Breast epithelium (tissue), 3 donors: ENCODE data around the gene EIF3J.

Experiments used
- POLR2A ChIP-seq: fragments of 450-650 bp; IDR thresholded peaks from one replicate; pipeline ENCODE4 v1.6.1; 2016; ENCODE audit warnings: antibody characterized with exemption, mild to moderate bottlenecking, moderate library complexity
- POLR2AphosphoS5 ChIP-seq, 3 donors: sonication (generic); formaldehyde crosslinking; IDR thresholded peaks; one replicate each; pipeline ENCODE4 v1.6.1; 2017; ENCODE audit warnings: antibody characterized with exemption in 3 of 3
- TF ChIP-seq, protein P1 (sequence below), 3 donors: fragments of 450-650 bp; IDR thresholded peaks; one replicate each; pipeline ENCODE4 v1.5.1; 2016 to 2017; ENCODE audit warnings: antibody characterized with exemption in 3 of 3, mild to moderate bottlenecking in 3 of 3, moderate library complexity in 3 of 3

DNA sequence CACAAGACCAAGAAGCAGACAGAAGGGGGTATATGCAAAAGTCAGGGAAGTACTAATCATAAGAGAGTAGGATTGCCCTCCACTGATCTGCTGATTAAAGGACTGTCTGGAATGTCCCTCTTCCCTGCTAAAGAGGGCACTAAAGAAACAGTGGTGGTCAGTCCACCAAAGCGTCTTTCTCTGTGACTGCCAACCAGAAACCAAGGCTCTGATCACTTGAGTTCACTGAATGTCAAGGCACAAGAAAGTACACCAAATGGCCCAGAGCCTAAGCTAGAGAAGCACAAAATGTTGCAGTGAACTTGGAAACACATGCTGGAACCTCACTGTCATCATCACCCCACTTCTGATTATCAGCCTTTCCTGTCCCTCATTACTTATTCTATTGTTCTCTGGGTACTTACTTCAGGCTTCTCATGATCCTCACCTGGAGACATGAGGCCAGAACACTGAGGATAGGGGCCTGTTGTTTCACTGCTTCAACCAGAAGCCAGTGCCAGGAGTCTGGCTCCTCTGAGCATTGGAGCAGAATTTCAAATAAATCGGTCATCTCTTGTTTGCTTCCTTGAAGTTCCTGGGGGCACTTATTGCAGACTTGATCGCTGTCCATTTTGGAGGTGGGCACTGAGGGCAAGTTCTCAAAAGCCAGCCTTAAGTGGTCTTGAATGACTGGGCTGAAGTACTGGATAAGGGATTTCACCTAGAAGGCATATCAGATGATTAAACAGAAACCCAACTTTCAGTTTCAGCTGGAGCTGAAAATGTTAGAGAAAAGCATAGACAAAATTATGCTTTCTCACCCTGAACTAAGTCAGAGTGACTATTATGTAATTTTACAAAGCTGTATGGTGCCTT is 58.9 kb downstream of the EIF3J start:
- TF ChIP-seq POLR2A = no peak
- TF ChIP-seq, protein P1, sequence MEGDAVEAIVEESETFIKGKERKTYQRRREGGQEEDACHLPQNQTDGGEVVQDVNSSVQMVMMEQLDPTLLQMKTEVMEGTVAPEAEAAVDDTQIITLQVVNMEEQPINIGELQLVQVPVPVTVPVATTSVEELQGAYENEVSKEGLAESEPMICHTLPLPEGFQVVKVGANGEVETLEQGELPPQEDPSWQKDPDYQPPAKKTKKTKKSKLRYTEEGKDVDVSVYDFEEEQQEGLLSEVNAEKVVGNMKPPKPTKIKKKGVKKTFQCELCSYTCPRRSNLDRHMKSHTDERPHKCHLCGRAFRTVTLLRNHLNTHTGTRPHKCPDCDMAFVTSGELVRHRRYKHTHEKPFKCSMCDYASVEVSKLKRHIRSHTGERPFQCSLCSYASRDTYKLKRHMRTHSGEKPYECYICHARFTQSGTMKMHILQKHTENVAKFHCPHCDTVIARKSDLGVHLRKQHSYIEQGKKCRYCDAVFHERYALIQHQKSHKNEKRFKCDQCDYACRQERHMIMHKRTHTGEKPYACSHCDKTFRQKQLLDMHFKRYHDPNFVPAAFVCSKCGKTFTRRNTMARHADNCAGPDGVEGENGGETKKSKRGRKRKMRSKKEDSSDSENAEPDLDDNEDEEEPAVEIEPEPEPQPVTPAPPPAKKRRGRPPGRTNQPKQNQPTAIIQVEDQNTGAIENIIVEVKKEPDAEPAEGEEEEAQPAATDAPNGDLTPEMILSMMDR (IDR thresholded peaks at IDR 0.05) = no peak
- TF ChIP-seq POLR2AphosphoS5 (IDR thresholded peaks at IDR 0.05) = no peak
